K562 (cell line): ENCODE data around the gene PPWD1. TPM values are rescaled to one million over a fixed set of nuclear protein-coding genes. Genes with fewer than 3 reads are reported as not detected.

Source experiments
- ATF7 ChIP-seq: fragments of 450-650 bp; IDR thresholded peaks from 2 replicates; pipeline ENCODE4 v1.7.1; 2014; ENCODE audit warnings: mild to moderate bottlenecking, moderate library complexity
- CTBP1 ChIP-seq: fragments of 450-650 bp; IDR thresholded peaks from 2 replicates; pipeline ENCODE4 v1.6.1; 2016; ENCODE audit warnings: borderline replicate concordance
- KDM5B ChIP-seq: fragments of 200-600 bp; sonication (generic); IDR thresholded peaks from 2 replicates; pipeline ENCODE4 v1.6.1; 2012; ENCODE audit warnings: low read depth, mild to moderate bottlenecking, moderate library complexity, low read length, control low read depth, inconsistent platforms; ENCODE audit not compliant: insufficient replicate concordance
- NR4A1 ChIP-seq, 2 experiments: fragments of 250-450 bp in 1 of 2; fragments of 450-650 bp in 1 of 2; sonication (Bioruptor Pico) in 1 of 2; IDR thresholded peaks; 2 replicates each; pipeline versions ENCODE4 v1.4.0 to v1.6.1; 2016 to 2020; ENCODE audit warnings: mild to moderate bottlenecking in 2 of 2, missing compliant biosample characterization in 1 of 2, missing genetic modification characterization in 1 of 2, moderate library complexity in 1 of 2
- NRF1 ChIP-seq, 2 experiments: fragments of 450-650 bp; IDR thresholded peaks in 1 of 2; conservative IDR thresholded peaks in 1 of 2; 2 replicates each; pipeline ENCODE4 v1.6.1; 2014; ENCODE audit warnings: mild to moderate bottlenecking in 2 of 2
- PHF8 ChIP-seq: fragments of 200-600 bp; sonication (generic); IDR thresholded peaks from 2 replicates; pipeline ENCODE4 v1.6.1; 2012; ENCODE audit warnings: mixed run types, mild to moderate bottlenecking, inconsistent platforms, low read length, moderate library complexity, borderline replicate concordance
- POLR2A ChIP-seq: fragments of 450-650 bp; conservative IDR thresholded peaks from 2 replicates; pipeline ENCODE4 v1.6.1; 2016
- SAP30 ChIP-seq: fragments of 200-600 bp; sonication (generic); IDR thresholded peaks from 2 replicates; pipeline ENCODE4 v1.6.1; 2012; ENCODE audit warnings: borderline replicate concordance, low read depth, mild to moderate bottlenecking, moderate library complexity, low read length, control low read depth, inconsistent platforms; ENCODE audit not compliant: insufficient read depth, poor library complexity, severe bottlenecking
- STAT5A ChIP-seq: IDR thresholded peaks from 2 replicates; pipeline ENCODE4 v1.6.1; 2012; ENCODE audit warnings: low read length, inconsistent platforms, borderline replicate concordance
- polyA plus RNA-seq, 8 experiments: library from polyadenylated mRNA; depleted of rRNA in 4 of 8; stranded (reverse) in 5 of 8; unstranded in 3 of 8; fragments of >200 nt; fragmentation: Nextera tagmentation in 2 of 8; fragmentation: Illumina TruSeq in 1 of 8; extraction: Ambion mirVana in 2 of 8; extraction: Trizol in 1 of 8; gene quantifications; 2 replicates each; pipeline versions ENCODE4 v1.2.1 to v1.2.3, GENCODE V29; 2011 to 2014; ENCODE audit warnings: inconsistent platforms in 1 of 8, missing spikeins in 1 of 8
- total RNA-seq, 7 experiments: library from RNA; depleted of rRNA in 6 of 7; stranded (reverse); fragments of >200 nt in 6 of 7; fragmentation: Illumina TruSeq in 2 of 7; extraction: Trizol in 2 of 7; gene quantifications; 2 replicates each; pipeline versions ENCODE4 v1.2.1 to v1.2.3, GENCODE V29; 2011 to 2021; ENCODE audit warnings: low replicate concordance in 1 of 7
- TF ChIP-seq, protein P1 (sequence below): fragments of 250-450 bp; sonication (Bioruptor Pico); IDR thresholded peaks from 2 replicates; pipeline ENCODE4 v1.5.0; 2021; ENCODE audit warnings: mild to moderate bottlenecking, borderline replicate concordance
- TF ChIP-seq, protein P2 (sequence below): fragments of 450-650 bp; formaldehyde crosslinking; IDR thresholded peaks from 2 replicates; pipeline ENCODE4 v1.4.0; 2020; ENCODE audit warnings: mild to moderate bottlenecking, moderate library complexity
- TF ChIP-seq, protein P3 (sequence below): fragments of 250-450 bp; sonication (Bioruptor Pico); IDR thresholded peaks from 2 replicates; pipeline ENCODE4 v1.4.0; 2020; ENCODE audit warnings: mild to moderate bottlenecking, moderate library complexity

PPWD1 gene
- total and polyA plus RNA-seq, 9 of the 15 experiments (the other 6 are each of a cell fraction or from before 2014, with no cell fraction given), result 24.1 to 89.2 (median 51.4) TPM

DNA sequence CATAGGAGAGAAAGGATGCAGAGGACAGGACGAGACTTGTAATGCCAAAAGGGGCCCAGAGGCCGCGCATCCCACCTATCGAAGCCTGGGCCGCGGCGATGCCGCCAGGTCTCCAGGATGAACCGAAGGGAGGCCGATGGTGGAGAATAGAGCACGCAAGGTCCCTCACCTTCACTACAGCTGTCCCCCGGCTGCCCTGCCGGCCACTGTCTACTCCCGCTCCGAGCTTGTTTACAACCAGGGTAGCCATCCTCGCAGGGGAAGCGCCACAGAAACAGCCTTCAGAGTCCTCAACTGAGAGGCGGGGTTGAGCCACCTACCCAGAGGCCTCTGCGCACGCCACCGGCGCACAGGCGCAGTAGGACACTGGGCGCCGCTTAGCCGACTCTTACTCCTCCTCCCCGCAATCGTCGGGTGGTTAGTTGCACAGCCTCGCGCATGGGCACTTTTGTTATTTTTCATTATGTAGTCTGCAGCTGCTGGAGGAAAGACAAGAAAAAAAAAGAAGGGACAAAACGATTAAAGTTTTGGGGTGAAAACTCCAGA, 61.0 kb downstream of the PPWD1 start, which contains the start of gene TRIM23 (continued):
- peak; percentile 45; the same call in 1 of the 2 replicates for TF ChIP-seq ATF7
- TF ChIP-seq SAP30, result peak; percentile 79
- TF ChIP-seq NRF1 (conservative IDR thresholded peaks at IDR 0.05 in 1 of 2, IDR thresholded peaks at IDR 0.05 in 1 of 2), result peak; percentile 97 to 98
- TF ChIP-seq, protein P1, sequence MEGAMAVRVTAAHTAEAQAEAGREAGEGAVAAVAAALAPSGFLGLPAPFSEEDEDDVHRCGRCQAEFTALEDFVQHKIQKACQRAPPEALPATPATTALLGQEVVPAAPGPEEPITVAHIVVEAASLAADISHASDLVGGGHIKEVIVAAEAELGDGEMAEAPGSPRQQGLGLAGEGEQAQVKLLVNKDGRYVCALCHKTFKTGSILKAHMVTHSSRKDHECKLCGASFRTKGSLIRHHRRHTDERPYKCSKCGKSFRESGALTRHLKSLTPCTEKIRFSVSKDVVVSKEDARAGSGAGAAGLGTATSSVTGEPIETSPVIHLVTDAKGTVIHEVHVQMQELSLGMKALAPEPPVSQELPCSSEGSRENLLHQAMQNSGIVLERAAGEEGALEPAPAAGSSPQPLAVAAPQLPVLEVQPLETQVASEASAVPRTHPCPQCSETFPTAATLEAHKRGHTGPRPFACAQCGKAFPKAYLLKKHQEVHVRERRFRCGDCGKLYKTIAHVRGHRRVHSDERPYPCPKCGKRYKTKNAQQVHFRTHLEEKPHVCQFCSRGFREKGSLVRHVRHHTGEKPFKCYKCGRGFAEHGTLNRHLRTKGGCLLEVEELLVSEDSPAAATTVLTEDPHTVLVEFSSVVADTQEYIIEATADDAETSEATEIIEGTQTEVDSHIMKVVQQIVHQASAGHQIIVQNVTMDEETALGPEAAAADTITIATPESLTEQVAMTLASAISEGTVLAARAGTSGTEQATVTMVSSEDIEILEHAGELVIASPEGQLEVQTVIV, result no peak
- TF ChIP-seq POLR2A, result peak; percentile 77; the same call in 1 of the 2 replicates
- TF ChIP-seq, protein P2, sequence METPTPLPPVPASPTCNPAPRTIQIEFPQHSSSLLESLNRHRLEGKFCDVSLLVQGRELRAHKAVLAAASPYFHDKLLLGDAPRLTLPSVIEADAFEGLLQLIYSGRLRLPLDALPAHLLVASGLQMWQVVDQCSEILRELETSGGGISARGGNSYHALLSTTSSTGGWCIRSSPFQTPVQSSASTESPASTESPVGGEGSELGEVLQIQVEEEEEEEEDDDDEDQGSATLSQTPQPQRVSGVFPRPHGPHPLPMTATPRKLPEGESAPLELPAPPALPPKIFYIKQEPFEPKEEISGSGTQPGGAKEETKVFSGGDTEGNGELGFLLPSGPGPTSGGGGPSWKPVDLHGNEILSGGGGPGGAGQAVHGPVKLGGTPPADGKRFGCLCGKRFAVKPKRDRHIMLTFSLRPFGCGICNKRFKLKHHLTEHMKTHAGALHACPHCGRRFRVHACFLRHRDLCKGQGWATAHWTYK (CRISPR knock-in tag), result peak; percentile 73; the same call in 1 of the 2 replicates
- TF ChIP-seq PHF8, result peak; percentile 55; the same call in 1 of the 2 replicates
- TF ChIP-seq CTBP1, result peak; percentile 90
- TF ChIP-seq NR4A1 (CRISPR knock-in tag; IDR thresholded peaks at IDR 0.05), result 0 out of 2 replicates have a peak, but pooled peaks have one; percentile 78
- TF ChIP-seq NR4A1 (tag; IDR thresholded peaks at IDR 0.05), result no peak
- no peak for TF ChIP-seq STAT5A
- TF ChIP-seq, protein P3, sequence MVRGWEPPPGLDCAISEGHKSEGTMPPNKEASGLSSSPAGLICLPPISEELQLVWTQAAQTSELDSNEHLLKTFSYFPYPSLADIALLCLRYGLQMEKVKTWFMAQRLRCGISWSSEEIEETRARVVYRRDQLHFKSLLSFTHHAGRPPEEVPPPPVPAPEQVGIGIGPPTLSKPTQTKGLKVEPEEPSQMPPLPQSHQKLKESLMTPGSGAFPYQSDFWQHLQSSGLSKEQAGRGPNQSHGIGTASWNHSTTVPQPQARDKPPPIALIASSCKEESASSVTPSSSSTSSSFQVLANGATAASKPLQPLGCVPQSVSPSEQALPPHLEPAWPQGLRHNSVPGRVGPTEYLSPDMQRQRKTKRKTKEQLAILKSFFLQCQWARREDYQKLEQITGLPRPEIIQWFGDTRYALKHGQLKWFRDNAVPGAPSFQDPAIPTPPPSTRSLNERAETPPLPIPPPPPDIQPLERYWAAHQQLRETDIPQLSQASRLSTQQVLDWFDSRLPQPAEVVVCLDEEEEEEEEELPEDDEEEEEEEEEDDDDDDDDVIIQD, result 0 out of 2 replicates have a peak, but pooled peaks have one; percentile 29
- TF ChIP-seq KDM5B, result peak; percentile 35
